ENCODE results near the gene CTNND1. TPM values are rescaled to one million over a fixed set of nuclear protein-coding genes. Genes with fewer than 3 reads are reported as not detected.

Gene CTNND1
- polyA plus RNA-seq, 1 donor from 2014 or later: 70.3 TPM

DNA sequence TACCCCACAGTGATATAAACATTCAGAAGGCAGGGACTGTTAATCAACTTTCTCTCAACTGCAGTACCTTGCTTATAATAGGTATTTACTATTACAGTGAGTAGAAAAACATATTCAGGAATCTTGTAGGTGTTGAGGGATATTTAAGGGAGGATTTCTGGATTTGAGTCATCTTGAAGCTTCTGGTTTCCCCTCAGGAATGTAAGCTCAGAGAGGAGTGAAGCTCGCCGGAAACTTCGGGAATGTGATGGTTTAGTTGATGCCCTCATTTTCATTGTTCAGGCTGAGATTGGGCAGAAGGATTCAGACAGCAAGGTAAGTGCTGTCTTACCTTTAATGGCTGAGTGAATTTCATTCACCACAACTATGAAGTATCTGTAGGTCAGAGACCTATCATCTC lies 42.9 kb downstream of the CTNND1 start:
- Histone ChIP-seq H3F3A (ENCODE audit: insufficient read depth, low read length, poor library complexity, severe bottlenecking) (no peaks in the 10 kb centered on the region), H4K20me1 (ENCODE audit: insufficient read depth) (no peaks in the 10 kb centered on the region), H3K9me3 (ENCODE audit: low read length) (no peaks in the 10 kb centered on the region), H3K79me2 (replicated peaks; ENCODE audit: insufficient read depth, low read length) (peaks cover 31% of the 10 kb centered on the region), H3K4me2 (ENCODE audit: low read length) (no peak overlapping the region), H3K27me3 (ENCODE audit: insufficient read depth, low read depth, low read length) (no peaks in the 10 kb centered on the region), H3K27ac (ENCODE audit: low read length) (no peak overlapping the region), H3K9me2 (ENCODE audit: insufficient read depth, low read length) (no peaks in the 10 kb centered on the region), H3K9ac (ENCODE audit: low read length) (no peak overlapping the region), H2AFZ (ENCODE audit: low read depth, low read length) (no peak overlapping the region), H3K4me3 (ENCODE audit: low read length) (no peak overlapping the region), H3K36me3 (ENCODE audit: insufficient read depth, low read length) (peaks cover 21% of the 10 kb centered on the region)
- TF ChIP-seq TAF1 (IDR thresholded peaks at IDR 0.05; ENCODE audit: low read depth) (no peak), REST (IDR thresholded peaks at IDR 0.05; ENCODE audit: borderline replicate concordance) (no peak), EP300 (conservative IDR thresholded peaks at IDR 0.05; ENCODE audit: poor library complexity, severe bottlenecking) (no peak), CTCF (IDR thresholded peaks at IDR 0.05; ENCODE audit: poor library complexity, severe bottlenecking) (no peak), POLR2AphosphoS5 (IDR thresholded peaks at IDR 0.05) (no peak)

DNA sequence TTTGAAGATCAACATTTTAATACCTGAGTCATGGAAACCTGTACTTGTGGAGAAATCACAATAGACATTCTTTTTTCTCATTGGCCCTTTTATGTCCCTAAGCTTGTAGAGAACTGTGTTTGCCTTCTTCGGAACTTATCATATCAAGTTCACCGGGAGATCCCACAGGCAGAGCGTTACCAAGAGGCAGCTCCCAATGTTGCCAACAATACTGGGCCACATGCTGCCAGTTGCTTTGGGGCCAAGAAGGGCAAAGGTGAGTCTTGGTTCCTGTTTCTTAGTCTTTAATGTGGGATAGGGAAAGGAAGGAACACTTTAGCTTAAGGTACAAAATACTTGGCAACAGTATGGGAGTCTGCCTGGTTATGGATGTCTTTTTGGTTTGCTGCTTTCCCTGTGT lies 44.2 kb downstream of the CTNND1 start:
- Histone ChIP-seq H2AFZ (ENCODE audit: low read depth, low read length) (no peak overlapping the region), H3K27ac (ENCODE audit: low read length) (no peak overlapping the region), H3F3A (ENCODE audit: insufficient read depth, low read length, poor library complexity, severe bottlenecking) (no peaks in the 10 kb centered on the region), H3K9ac (ENCODE audit: low read length) (no peak overlapping the region), H3K36me3 (ENCODE audit: insufficient read depth, low read length) (peaks cover 21% of the 10 kb centered on the region), H3K79me2 (replicated peaks; ENCODE audit: insufficient read depth, low read length) (peaks cover 25% of the 10 kb centered on the region), H3K4me3 (ENCODE audit: low read length) (no peak overlapping the region), H3K9me3 (ENCODE audit: low read length) (no peaks in the 10 kb centered on the region), H3K9me2 (ENCODE audit: insufficient read depth, low read length) (no peaks in the 10 kb centered on the region), H4K20me1 (ENCODE audit: insufficient read depth) (no peaks in the 10 kb centered on the region), H3K27me3 (ENCODE audit: insufficient read depth, low read depth, low read length) (no peaks in the 10 kb centered on the region), H3K4me2 (ENCODE audit: low read length) (no peak overlapping the region)
- TF ChIP-seq EZH2 (IDR thresholded peaks at IDR 0.05; ENCODE audit: borderline replicate concordance, insufficient read depth, low read length, poor library complexity, severe bottlenecking): no peak
- no peak for TF ChIP-seq POLR2AphosphoS5 (IDR thresholded peaks at IDR 0.05)
- no peak for TF ChIP-seq REST (IDR thresholded peaks at IDR 0.05; ENCODE audit: borderline replicate concordance)
- TF ChIP-seq EP300 (conservative IDR thresholded peaks at IDR 0.05; ENCODE audit: poor library complexity, severe bottlenecking): no peak
- no peak for TF ChIP-seq SMC3 (conservative IDR thresholded peaks at IDR 0.05; ENCODE audit: poor library complexity)
- TF ChIP-seq TAF1 (IDR thresholded peaks at IDR 0.05; ENCODE audit: low read depth): no peak
- no peak for TF ChIP-seq CTCF (IDR thresholded peaks at IDR 0.05; ENCODE audit: poor library complexity, severe bottlenecking)
- no peak for TF ChIP-seq MXI1 (conservative IDR thresholded peaks at IDR 0.05; ENCODE audit: poor library complexity, severe bottlenecking)
- TF ChIP-seq RAD21 (conservative IDR thresholded peaks at IDR 0.05): no peak

All from neural cell (in vitro differentiated cells).